Activated naive CD8-positive, alpha-beta T cell treated with anti-CD3 and anti-CD28 coated beads, Interleukin-2, amount 10 ng/mL, durations not matched to agents 7 days and 5 days (primary cell): ENCODE data around the gene TBC1D3G. TPM values are rescaled to one million over a fixed set of nuclear protein-coding genes. Genes with fewer than 3 reads are reported as not detected.
"Not testable (repeated sequence)": the region's sequence is repeated elsewhere in the genome, so short reads cannot be mapped to it uniquely, and the experiment has no call there.

Experiments used
- ATAC-seq: fragments of 150-1000 bp; cut with Tn5 transposase; one replicate; pipeline ENCODE4 v1.10.0; 2021; ENCODE audit warnings: low read depth, moderate library complexity
- POLR2A ChIA-PET: fragments of 350-600 bp; sonication (Branson Sonifier 250); formaldehyde crosslinking; loops from one replicate; lab custom pipeline; 2021; ENCODE audit warnings: antibody characterized with exemption; lab: Charles Lee
- DNase-seq: peaks from one replicate; pipeline ENCODE4 v3.0.0; 2021
- H3K27ac Mint-ChIP-seq: one replicate; pipeline ENCODE4 v1.8.0; 2022; ENCODE audit warnings: mild to moderate bottlenecking, mixed read lengths
- H3K27me3 Mint-ChIP-seq: one replicate; pipeline ENCODE4 v1.8.0; 2022; ENCODE audit warnings: mild to moderate bottlenecking, moderate library complexity, mixed read lengths
- H3K36me3 Mint-ChIP-seq: one replicate; pipeline ENCODE4 v1.8.0; 2021; ENCODE audit warnings: mild to moderate bottlenecking, mixed read lengths
- H3K4me1 Mint-ChIP-seq: one replicate; pipeline ENCODE4 v1.8.0; 2021; ENCODE audit warnings: mixed read lengths
- H3K4me3 Mint-ChIP-seq: one replicate; pipeline ENCODE4 v1.8.0; 2022; ENCODE audit warnings: mild to moderate bottlenecking, moderate library complexity, mixed read lengths
- H3K9me3 Mint-ChIP-seq: one replicate; pipeline ENCODE4 v1.8.0; 2021; ENCODE audit warnings: mixed read lengths
- total RNA-seq, 2 experiments: library from RNA; stranded (reverse); gene quantifications; one replicate each; pipeline ENCODE4 v1.2.3, GENCODE V29; 2021

TBC1D3G gene
- not detected for total RNA-seq

DNA sequence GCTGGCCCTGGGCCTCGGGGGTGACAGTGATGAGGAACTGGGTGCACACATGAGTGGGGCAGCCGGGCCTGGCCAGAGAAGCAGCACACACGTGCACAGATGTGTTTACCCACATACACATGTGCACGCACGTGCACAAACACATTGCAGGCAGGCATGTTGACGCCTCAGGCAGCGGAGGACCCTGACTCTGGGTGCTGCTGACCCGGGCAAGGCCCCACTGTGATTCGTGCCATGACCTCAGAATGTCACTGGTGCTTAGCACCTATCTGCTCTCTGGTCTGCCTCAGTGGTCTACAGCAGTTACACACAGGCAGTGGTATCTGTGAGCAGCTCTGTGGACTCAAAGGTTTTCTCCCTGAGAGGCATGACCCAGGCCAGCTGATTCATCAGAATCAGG is at the start of gene TBC1D3G:
Gene TBC1D3G, plus strand, starts transcription at position 301 of the 400 bp plus-strand sequence. CDS start 1,528 bp downstream, outside the sequence.
- ATAC-seq, DNase-seq, H3K4me1 Mint-ChIP-seq, H3K9me3 Mint-ChIP-seq, H3K27ac Mint-ChIP-seq, H3K27me3 Mint-ChIP-seq, H3K36me3 Mint-ChIP-seq, H3K4me3 Mint-ChIP-seq, POLR2A ChIA-PET: not testable (repeated sequence)

DNA sequence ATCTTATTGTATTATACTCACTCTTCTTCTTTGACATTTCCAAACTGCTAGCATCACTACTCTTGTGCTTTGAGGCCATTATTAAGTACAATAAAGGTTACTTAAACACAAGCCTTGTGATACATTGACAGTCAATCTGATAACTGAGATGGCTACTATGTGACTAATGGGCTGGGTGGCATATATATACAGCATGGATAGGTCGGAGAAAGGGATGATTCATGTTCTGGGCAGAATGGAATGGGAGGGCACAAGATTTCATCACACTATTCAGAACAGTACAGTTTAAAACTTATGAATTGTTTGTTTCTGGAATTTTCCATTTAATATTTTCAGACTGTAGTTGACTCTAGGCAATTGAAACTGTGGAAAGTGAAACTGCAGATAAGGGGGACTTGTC is 40.4 kb upstream of the TBC1D3G start:
- H3K4me1 Mint-ChIP-seq, H3K36me3 Mint-ChIP-seq, DNase-seq, POLR2A ChIA-PET, ATAC-seq, H3K27me3 Mint-ChIP-seq, H3K27ac Mint-ChIP-seq, H3K9me3 Mint-ChIP-seq, H3K4me3 Mint-ChIP-seq: not testable (repeated sequence)

DNA sequence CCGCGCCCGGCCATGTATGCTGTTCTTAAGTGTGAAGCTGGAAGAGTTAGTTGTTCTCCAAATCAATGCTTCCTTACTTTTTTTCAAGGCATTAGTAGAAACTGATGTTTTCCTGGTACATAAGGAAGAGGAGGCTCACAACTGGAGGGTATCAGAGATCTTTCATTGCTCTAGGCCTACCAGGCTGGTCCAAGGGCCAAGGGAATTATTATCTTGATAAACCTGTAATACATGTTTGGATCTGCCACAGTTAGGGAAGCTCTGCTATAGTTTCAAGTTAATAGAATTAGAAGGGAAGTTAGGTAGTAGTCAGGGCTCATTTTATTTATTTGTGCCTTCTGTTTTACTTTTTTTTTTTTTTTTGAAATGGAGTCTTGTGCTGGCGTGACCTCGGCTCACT is 39.5 kb upstream of the TBC1D3G start:
- H3K4me3 Mint-ChIP-seq, H3K27ac Mint-ChIP-seq, H3K27me3 Mint-ChIP-seq, DNase-seq, H3K36me3 Mint-ChIP-seq, POLR2A ChIA-PET, ATAC-seq, H3K9me3 Mint-ChIP-seq, H3K4me1 Mint-ChIP-seq: not testable (repeated sequence)

DNA sequence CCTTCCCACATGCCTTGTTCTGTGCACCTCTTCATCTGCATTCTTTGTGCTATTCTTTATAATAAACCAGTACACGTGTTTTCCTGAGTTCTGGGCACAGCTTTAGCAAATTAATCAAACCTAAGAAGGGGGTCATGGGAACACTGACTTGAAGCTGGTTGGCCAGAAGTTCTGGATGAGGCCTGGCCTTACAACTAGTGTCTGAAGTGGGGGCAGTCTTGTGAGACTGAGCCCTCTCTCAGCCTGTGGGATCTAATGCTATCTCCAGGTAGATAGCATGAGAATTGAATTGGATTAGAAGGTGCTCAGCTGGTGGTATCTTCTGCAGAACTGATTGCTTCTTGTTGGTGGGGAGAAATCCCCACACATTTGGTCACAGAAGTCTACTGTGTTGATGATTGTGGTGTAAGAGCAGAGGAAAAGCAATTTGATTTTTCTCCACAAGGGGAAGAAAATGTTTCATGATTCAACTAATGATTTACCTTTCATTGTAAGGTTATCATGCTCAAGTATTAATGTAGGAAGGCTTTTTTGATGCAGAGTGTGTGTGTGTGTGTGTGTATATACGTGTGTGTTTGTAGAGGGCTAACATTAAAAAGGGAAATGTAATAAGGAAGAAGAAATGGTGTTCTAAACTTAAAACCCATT is 33.6 kb upstream of the TBC1D3G start:
- H3K27ac Mint-ChIP-seq, H3K4me3 Mint-ChIP-seq, H3K4me1 Mint-ChIP-seq, H3K27me3 Mint-ChIP-seq, DNase-seq, POLR2A ChIA-PET, ATAC-seq, H3K9me3 Mint-ChIP-seq, H3K36me3 Mint-ChIP-seq: not testable (repeated sequence)

DNA sequence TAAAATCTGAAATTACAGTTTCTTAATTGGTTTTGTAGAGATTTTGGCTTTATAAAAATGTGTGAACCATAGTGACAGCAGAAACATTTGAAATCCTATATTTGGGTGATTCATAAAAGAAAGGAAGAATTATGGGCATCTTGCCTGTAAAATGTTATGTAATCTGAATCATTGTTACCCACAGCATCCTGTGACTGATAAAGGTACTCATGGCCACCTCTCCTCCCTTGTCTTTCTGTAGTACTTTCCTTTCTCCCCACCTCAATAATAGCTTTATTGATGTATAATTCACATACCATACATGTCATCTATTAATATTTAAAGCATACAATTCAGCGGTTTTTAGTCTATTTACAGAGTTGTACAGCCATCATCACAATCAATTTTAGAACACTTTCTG is 28.5 kb upstream of the TBC1D3G start:
- DNase-seq, POLR2A ChIA-PET, H3K36me3 Mint-ChIP-seq, H3K27me3 Mint-ChIP-seq, H3K4me3 Mint-ChIP-seq, H3K9me3 Mint-ChIP-seq, H3K27ac Mint-ChIP-seq, H3K4me1 Mint-ChIP-seq, ATAC-seq: not testable (repeated sequence)

DNA sequence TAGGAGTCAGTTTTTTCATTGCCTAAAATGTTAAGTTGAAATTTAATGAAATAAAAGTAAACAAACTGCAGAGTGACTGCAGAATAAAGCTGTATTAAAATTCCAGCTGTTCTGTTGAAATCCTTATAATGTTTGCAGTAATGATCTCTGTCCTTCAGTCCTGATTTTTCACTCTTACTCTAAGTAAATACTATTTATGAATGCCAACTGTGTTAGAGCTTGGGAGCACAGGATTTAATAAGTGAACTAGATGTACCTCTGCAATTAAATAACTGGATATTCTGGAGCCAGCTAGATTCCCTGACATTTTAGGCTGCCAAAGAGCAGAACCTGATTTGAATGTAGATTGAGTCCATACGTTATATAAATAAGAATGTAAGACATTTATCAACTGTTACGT is 7.9 kb upstream of the TBC1D3G start:
- not testable (repeated sequence) for H3K27me3 Mint-ChIP-seq

DNA sequence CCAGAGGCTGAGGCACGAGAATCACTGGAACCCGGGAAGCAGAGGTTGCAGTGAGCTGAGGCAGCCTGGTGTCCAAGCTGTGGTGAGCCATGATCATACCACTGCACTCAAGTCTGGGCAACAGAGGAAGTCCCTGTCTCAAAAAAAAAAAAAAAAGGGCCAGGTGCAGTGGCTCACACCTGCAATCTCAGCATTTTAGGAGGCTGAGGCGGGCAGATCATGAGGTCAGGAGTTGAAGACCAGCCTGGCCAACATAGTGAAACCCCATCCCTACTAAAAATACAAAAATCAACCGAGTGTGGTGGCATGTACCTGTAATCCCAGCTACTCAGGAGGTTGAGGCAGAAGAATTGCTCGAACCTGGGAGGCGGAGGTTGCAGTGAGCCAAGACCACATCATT is 38.8 kb downstream of the TBC1D3G start:
- H3K27me3 Mint-ChIP-seq, H3K9me3 Mint-ChIP-seq, H3K4me1 Mint-ChIP-seq, ATAC-seq, DNase-seq, H3K4me3 Mint-ChIP-seq, POLR2A ChIA-PET, H3K27ac Mint-ChIP-seq, H3K36me3 Mint-ChIP-seq: not testable (repeated sequence)

More for the DNA sequence above, 7.9 kb upstream of the TBC1D3G start:
- H3K4me1 Mint-ChIP-seq, DNase-seq, ATAC-seq, H3K27ac Mint-ChIP-seq, H3K36me3 Mint-ChIP-seq, H3K4me3 Mint-ChIP-seq, H3K9me3 Mint-ChIP-seq, POLR2A ChIA-PET: not testable (repeated sequence)

DNA sequence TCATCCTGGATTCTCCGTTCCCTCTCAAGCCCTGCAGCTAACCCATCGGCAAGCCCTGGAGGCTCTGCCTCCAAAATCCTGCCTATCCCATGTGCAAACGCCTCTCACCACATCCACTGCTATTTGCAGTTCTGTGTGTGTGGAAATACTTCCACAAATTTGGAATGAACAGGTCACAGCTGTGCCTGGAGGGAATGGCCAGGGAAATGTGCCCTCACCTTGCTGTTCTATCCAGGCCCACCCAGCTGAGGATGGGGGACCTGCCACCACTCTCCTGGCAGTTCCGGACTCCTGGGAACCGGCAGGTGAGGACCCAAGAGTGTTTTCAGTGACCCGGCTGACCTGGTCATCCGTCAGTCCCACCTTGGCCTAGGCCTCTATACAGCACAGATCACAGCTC is 52.3 kb downstream of the TBC1D3G start:
- DNase-seq, POLR2A ChIA-PET, H3K4me1 Mint-ChIP-seq, H3K9me3 Mint-ChIP-seq, H3K27ac Mint-ChIP-seq, H3K4me3 Mint-ChIP-seq, H3K27me3 Mint-ChIP-seq, H3K36me3 Mint-ChIP-seq, ATAC-seq: not testable (repeated sequence)

Other genes starting within 250 kb of the TBC1D3G start
- 1 to 10 TPM; 2.9 to 4.7 TPM for gene CCL3, start 233.7 kb upstream of the TBC1D3G start, total RNA-seq
- gene CCL4, start 220.1 kb upstream of the TBC1D3G start, total RNA-seq: 10 to 100 TPM; 12.2 to 14.8 TPM
- 1 to 10 TPM; 7.7 to 9.9 TPM for gene TBC1D3B, start 147.2 kb upstream of the TBC1D3G start, total RNA-seq
- gene CCL3L1, start 127.1 kb upstream of the TBC1D3G start, total RNA-seq: 10 to 100 TPM; 13.7 to 18.4 TPM
- 1 to 10 TPM; 4.0 to 8.7 TPM for gene CCL4L2, start 112.8 kb upstream of the TBC1D3G start, total RNA-seq
- under 1 TPM; 0.78 to 0.88 TPM for gene TBC1D3I, start 59.3 kb upstream of the TBC1D3G start, total RNA-seq
- gene TBC1D3H, start 64.6 kb downstream of the TBC1D3G start, total RNA-seq: 1 to 10 TPM in 1 of 2 experiments, not detected in 1; 2.6 TPM
- gene ZNHIT3, start 162.8 kb downstream of the TBC1D3G start, total RNA-seq: 10 to 100 TPM; 48.4 to 48.8 TPM
- gene MYO19, start 211.0 kb downstream of the TBC1D3G start, total RNA-seq: 100 to 1,000 TPM; 113 to 117 TPM
- gene PIGW, start 211.1 kb downstream of the TBC1D3G start, total RNA-seq: 10 to 100 TPM in 1 of 2 experiments, 1 to 10 TPM in 1; 8.6 to 11.1 TPM
- gene GGNBP2, start 221.0 kb downstream of the TBC1D3G start, total RNA-seq: 100 to 1,000 TPM; 134 to 136 TPM